Brain microvascular endothelial cell (primary cell): ENCODE results near the gene MRI1.
"Not testable (repeated sequence)": the region's sequence is repeated elsewhere in the genome, so short reads cannot be mapped to it uniquely, and the experiment has no call there.

Experiments
- DNase-seq: peaks from one replicate; pipeline ENCODE4 v3.0.0-alpha.2; 2020
- H3K27ac ChIP-seq: fragments of 250-450 bp; sonication (Bioruptor Pico); 2 replicates; pipeline ENCODE4 v1.5.1; 2020; ENCODE audit warnings: mild to moderate bottlenecking, moderate library complexity
- H3K27me3 ChIP-seq: fragments of 250-450 bp; sonication (Bioruptor Pico); replicated peaks from 2 replicates; pipeline ENCODE4 v1.5.1; 2020; ENCODE audit warnings: mild to moderate bottlenecking
- H3K36me3 ChIP-seq: fragments of 250-450 bp; sonication (Bioruptor Pico); replicated peaks from 2 replicates; pipeline ENCODE4 v1.5.1; 2020; ENCODE audit warnings: mild to moderate bottlenecking
- H3K4me3 ChIP-seq: 2 replicates; pipeline ENCODE4 v1.5.1; 2011; ENCODE audit warnings: low read depth, mild to moderate bottlenecking, control low read depth, low read length, moderate library complexity
- in situ Hi-C: cut with HindIII; loops from 2 replicates; pipeline ENCODE4 v1.10.0; 2017; ENCODE audit warnings: low sequenced_read_pairs, low pct_ligation_motif_present
- TF ChIP-seq, protein P1 (sequence below): IDR thresholded peaks from 2 replicates; pipeline ENCODE4 v1.5.1; 2011; ENCODE audit warnings: low read depth, mild to moderate bottlenecking, moderate library complexity, low read length, control low read depth, inconsistent platforms; ENCODE audit errors: missing control alignments

MRI1 gene

DNA sequence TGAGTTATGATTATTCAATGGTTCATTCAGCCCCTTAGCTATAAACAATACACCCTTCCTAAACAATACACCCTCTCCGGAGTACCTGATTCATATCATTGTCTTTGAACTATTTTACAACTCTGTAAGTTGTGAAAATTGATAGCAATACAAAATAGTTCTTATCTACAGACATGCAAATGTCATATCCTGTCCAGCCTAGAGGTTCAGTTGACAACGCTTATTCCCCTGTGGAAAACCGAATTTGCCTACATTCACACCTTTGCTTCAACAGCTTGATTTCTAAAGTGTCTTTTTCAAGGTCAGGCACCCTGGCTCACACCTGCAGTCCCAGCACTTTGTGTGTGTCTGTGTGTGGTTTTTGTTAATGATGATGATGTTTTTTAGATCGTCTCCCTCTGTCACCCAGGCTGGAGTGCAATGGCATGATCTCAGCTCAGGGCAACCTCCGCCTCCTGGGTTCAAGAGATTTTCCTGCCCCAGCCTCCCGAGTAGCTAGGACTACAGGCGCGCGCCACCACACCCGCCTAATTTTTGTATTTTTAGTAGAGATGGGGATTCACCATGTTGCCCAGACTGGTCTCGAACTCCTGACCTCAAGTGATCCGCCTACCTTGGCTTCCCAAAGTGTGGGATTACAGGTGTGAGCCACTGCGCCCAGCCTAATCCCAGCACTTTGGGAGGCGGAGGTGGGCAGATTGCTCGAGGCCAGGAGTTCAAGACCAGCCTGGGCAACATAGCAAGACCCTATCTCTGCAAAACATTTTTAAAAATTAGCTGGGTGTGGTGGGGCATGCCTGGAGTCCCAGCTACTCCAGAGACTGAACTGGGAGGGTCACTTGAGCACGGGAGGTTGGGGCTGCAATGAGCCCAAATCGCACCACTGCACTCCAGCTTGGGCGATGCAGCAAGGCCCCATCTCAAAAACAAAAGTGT lies 19.5 kb downstream of the MRI1 start:
- DNase-seq: no peak
- H3K4me3 ChIP-seq: no peak overlapping the region

DNA sequence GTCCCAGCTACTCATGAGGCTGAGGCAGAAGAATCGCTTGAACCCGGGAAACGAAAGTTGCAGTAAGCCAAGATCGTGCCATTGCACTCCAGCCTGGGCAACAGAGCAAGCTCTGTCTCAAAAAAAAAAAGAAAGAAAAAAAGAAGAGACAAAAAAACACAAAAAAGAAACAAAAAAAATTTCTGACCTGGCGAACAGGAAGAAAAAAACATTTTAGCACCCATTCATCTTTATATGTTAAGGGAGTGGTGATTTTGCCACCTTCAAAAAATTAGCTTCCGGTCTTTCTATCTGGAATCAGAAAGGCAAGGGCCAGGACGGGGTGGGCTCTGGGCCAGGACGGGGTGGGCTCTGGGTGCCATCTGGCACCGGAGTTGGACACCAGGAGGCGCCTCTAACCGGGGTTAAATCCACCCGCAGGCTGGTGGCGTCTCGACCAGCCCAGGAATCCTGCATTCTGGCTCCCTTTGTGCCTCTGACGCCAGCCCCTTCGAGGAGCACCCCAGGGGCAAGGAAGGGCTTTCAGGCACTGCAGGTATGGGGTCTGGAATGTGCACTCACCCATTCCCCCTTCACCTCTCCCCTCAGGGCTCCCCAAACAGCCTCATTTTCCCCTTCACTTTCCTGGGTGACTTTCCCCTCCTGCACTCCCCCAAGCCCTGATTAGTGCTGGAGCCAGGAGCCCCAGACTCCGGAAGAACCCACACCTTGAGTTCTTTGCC lies 20.6 kb downstream of the MRI1 start:
- H3K27ac ChIP-seq: no peak overlapping the region
- H3K4me3 ChIP-seq: no peak overlapping the region
- no peaks in the 10 kb centered on the region for H3K27me3 ChIP-seq
- TF ChIP-seq, protein P1, sequence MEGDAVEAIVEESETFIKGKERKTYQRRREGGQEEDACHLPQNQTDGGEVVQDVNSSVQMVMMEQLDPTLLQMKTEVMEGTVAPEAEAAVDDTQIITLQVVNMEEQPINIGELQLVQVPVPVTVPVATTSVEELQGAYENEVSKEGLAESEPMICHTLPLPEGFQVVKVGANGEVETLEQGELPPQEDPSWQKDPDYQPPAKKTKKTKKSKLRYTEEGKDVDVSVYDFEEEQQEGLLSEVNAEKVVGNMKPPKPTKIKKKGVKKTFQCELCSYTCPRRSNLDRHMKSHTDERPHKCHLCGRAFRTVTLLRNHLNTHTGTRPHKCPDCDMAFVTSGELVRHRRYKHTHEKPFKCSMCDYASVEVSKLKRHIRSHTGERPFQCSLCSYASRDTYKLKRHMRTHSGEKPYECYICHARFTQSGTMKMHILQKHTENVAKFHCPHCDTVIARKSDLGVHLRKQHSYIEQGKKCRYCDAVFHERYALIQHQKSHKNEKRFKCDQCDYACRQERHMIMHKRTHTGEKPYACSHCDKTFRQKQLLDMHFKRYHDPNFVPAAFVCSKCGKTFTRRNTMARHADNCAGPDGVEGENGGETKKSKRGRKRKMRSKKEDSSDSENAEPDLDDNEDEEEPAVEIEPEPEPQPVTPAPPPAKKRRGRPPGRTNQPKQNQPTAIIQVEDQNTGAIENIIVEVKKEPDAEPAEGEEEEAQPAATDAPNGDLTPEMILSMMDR: peak; percentile 83
- H3K36me3 ChIP-seq: peaks cover 1% of the 10 kb centered on the region
- DNase-seq: peak; percentile 40
- in situ Hi-C loops: no loop called here

More for the DNA sequence above, 19.5 kb downstream of the MRI1 start:
- TF ChIP-seq, protein P1: no peak
- Histone ChIP-seq H3K36me3 (peaks cover 9% of the 10 kb centered on the region), H3K27ac (no peak overlapping the region), H3K27me3 (no peaks in the 10 kb centered on the region)
- in situ Hi-C loops: no loop called here

DNA sequence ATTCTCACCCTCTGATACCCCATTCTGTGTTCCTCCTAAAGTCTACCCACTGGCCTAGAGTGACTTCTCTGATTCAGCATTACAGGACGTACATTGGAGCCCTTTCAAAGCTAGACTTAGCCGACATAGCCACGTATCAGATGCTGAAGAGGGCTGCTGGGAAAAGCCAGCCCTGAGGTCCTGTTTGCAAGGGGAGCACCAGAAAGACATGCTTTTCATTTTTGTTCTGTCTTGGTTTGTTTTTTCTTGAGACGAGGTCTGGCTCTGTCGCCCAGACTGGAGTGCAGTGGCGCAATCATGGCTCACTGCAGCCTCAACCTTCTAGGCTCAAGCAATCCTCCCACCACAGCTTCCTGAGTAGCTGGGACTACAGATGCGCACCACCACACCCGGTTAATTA lies 24.7 kb downstream of the MRI1 start:
- peak overlapping the region; percentile 82 for H3K27ac ChIP-seq
- H3K36me3 ChIP-seq: no peaks in the 10 kb centered on the region
- in situ Hi-C loops: no loop called here
- H3K4me3 ChIP-seq: no peak overlapping the region
- TF ChIP-seq, protein P1: no peak
- DNase-seq: peak; percentile 65
- H3K27me3 ChIP-seq: no peaks in the 10 kb centered on the region

DNA sequence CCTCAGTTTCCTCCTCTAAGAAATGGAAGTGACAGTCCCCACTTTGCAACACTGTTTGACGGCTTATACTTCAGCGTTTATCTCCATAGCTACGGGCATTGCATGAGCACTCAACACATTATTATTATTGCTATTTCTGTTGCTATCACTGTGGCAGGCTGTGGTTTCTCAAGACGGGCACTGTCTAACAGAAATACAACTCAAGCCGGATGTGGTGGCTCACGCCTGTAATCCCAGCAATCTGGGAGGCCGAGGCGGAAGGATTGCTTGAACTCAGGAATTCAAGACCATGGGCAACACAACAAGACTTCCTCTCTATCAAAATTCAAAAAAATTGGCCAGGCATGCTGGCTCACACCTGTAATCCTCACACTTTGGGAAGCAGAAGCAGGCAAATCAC lies 26.0 kb downstream of the MRI1 start:
- in situ Hi-C loops: no loop called here
- Histone ChIP-seq H3K27me3 (no peaks in the 10 kb centered on the region), H3K4me3 (no peak overlapping the region), H3K27ac (no peak overlapping the region), H3K36me3 (no peaks in the 10 kb centered on the region)
- TF ChIP-seq, protein P1: no peak
- peak; percentile 48 for DNase-seq

DNA sequence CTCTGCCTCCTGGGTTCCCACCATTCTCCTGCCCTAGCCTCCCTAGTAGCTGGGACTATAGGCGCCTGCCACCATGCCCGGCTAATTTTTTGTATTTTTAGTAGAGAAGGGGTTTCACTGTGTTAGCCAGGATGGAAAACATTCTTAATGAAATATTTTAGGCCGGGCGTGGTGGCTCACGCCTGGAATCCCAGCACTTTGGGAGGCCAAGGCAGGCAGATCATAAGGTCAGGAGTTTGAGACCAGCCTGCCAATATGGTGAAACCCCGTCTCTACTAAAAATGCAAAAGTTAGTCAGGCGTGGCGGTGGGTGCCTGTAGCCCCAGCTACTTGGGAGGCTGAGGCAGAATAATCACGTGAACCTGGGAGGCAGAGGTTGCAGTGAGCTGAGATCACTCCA lies 29.0 kb downstream of the MRI1 start:
- in situ Hi-C loops, H3K27ac ChIP-seq, H3K27me3 ChIP-seq, H3K4me3 ChIP-seq, DNase-seq, H3K36me3 ChIP-seq: not testable (repeated sequence)

DNA sequence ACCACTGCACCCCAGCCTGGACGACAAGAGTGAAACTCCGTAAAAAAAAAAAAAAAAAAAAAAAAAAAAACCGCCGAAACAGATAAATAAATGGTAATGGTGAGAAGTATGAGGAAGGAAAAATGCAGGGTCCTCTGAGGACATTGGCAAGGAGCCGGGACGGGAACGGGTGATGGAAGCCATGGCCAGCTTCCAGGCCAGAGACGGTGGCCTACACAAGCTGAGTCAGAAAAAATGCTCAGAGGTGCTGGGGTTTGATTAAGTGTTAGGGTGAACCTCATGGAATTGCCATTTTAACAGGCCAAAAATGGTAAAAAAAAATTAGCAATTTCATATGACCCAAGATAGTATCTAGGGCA lies 30.1 kb downstream of the MRI1 start:
- DNase-seq: peak; percentile 93
- Histone ChIP-seq H3K36me3 (no peaks in the 10 kb centered on the region), H3K27ac (peak overlapping the region; percentile 92), H3K27me3 (no peaks in the 10 kb centered on the region), H3K4me3 (peak overlapping the region; percentile 80)
- TF ChIP-seq, protein P1: no peak
- in situ Hi-C loops: no loop called here
